ENCODE measurements around the gene TRAF7. TPM values are rescaled to one million over a fixed set of nuclear protein-coding genes. Genes with fewer than 3 reads are reported as not detected.

TRAF7 gene
- total and polyA plus RNA-seq, 2 of the 13 experiments (the other 11 are each of a cell fraction or from before 2014, with no cell fraction given): 47.9 to 65.6 TPM

GRCh38 chr16:2149630-2150417 is 5.8 kb upstream of the TRAF7 start (continued):
- no peak; the same call in 1 of the 2 replicates for TF ChIP-seq ZNF691 (CRISPR knock-in tag; IDR thresholded peaks at IDR 0.05; ENCODE audit: borderline replicate concordance, low read depth)
- TF ChIP-seq XRCC5 (optimal IDR thresholded peaks at IDR 0.05; ENCODE audit: low read length): peak; percentile 17
- TF ChIP-seq TP53 (CRISPR knock-in tag; conservative IDR thresholded peaks at IDR 0.05): no peak
- 0 out of 2 replicates have a peak, but pooled peaks have one; percentile 40 for TF ChIP-seq ZNF10 (CRISPR knock-in tag; IDR thresholded peaks at IDR 0.05; ENCODE audit: borderline replicate concordance, low read depth)
- peak; percentile 39 for TF ChIP-seq RBM39 (IDR thresholded peaks at IDR 0.05; ENCODE audit: low read depth, low read length, poor library complexity, severe bottlenecking)
- TF ChIP-seq ZBTB20 (CRISPR knock-in tag; IDR thresholded peaks at IDR 0.05; ENCODE audit: borderline replicate concordance, low read depth): peak; percentile 43; the same call in 1 of the 2 replicates
- no peak for TF ChIP-seq CHD2 (IDR thresholded peaks at IDR 0.05; ENCODE audit: low read depth, low read length)
- no peak for TF ChIP-seq ZFP37 (CRISPR knock-in tag; IDR thresholded peaks at IDR 0.05; ENCODE audit: borderline replicate concordance)
- no peak for TF ChIP-seq ATF7 (IDR thresholded peaks at IDR 0.05)
- TF ChIP-seq ATF7 (CRISPR knock-in tag; IDR thresholded peaks at IDR 0.05): 0 out of 2 replicates have a peak, but pooled peaks have one; percentile 41
- peak; percentile 38; the same call in 1 of the 2 replicates for TF ChIP-seq POLR2AphosphoS5 (IDR thresholded peaks at IDR 0.05; ENCODE audit: low read depth, low read length)
- no peak for TF ChIP-seq ZBTB49 (CRISPR knock-in tag; IDR thresholded peaks at IDR 0.05; ENCODE audit: borderline replicate concordance)
- no peak for TF ChIP-seq NFIC (IDR thresholded peaks at IDR 0.05; ENCODE audit: low read length)
- TF ChIP-seq ZNF850 (CRISPR knock-in tag; conservative IDR thresholded peaks at IDR 0.05): no peak
- no peak for TF ChIP-seq ZXDC (CRISPR knock-in tag; IDR thresholded peaks at IDR 0.05)
- no peak for TF ChIP-seq ZNF800 (CRISPR knock-in tag; IDR thresholded peaks at IDR 0.05)
- no peak for TF ChIP-seq LRRFIP1 (CRISPR knock-in tag; conservative IDR thresholded peaks at IDR 0.05)
- TF ChIP-seq CREBL2 (CRISPR knock-in tag; IDR thresholded peaks at IDR 0.05; ENCODE audit: borderline replicate concordance): no peak
